HG03064 (cell line): ENCODE data around the gene SFN.

ENCODE experiments used
- ATAC-seq: cut with Tn5 transposase; IDR thresholded peaks from one replicate; pipeline ENCODE4 v1.9.1; 2021; ENCODE audit warnings: low read depth; ENCODE audit not compliant: unreplicated experiment

The SFN gene

DNA sequence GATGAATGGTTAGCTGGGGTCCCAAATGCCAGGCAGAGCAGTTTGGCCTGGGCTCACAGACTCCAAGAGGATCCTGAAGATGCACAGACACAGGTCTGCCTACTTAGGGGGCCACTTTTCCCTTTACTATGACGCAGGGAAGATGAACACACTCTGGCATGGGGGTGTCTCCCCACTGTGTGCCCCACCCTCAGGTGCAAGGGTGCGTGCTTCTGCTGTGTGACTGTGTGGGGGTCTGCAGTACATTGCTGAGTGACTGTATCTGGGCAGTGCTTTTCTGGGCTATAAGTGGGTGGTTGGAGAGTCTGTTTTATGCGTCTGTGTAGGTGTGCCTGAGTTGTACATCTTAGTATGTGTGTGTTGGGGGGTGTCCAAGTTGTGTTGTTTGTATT lies 47.0 kb downstream of the SFN start:
- no peak for ATAC-seq

GRCh38 chr1:26910343-26911160 lies 47.6 kb downstream of the SFN start:
- ATAC-seq = no peak

- no peak for ATAC-seq
Measured at GRCh38 chr1:26911399-26912146, 48.6 kb downstream of the SFN start.

DNA sequence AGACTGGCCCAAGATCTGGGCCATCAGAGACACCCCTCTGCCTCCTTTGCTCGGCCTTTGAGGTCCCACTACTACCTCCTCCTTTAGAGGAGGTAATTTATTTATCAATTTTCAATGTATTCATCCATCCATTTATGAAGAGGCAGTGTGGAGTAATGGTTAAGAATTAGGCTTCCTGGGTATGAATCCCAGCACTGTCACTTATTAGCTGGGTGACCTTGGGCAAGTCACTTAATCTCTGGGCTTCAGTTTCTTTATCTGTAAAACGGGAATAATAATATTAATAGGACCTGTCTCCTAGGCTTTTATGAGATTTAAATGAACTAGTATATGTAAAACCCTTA lies 49.2 kb downstream of the SFN start:
- no peak for ATAC-seq

GRCh38 chr1:26913389-26913753 lies 50.4 kb downstream of the SFN start:
- ATAC-seq = no peak
